ENCODE data around the gene NGF. TPM values are rescaled to one million over a fixed set of nuclear protein-coding genes. Genes with fewer than 3 reads are reported as not detected.
A peak's percentile ranks its signal among the peaks of the same experiment; 100 is the strongest.
"Not testable (repeated sequence)": the region's sequence is repeated elsewhere in the genome, so short reads cannot be mapped to it uniquely, and the experiment has no call there.

Gene NGF
- total RNA-seq (2014; rRNA removed; shearing (Covaris generic)), result 0.84 and 0.88 TPM in 2 replicates
- 0.35 TPM in 1 of 2 replicates, not detected in the other for polyA plus RNA-seq (2015; cell fraction: cytosol; rRNA removed)
- 0.22 and 0.26 TPM in 2 replicates for polyA plus RNA-seq (2015; cell fraction: nucleus; rRNA removed)

DNA sequence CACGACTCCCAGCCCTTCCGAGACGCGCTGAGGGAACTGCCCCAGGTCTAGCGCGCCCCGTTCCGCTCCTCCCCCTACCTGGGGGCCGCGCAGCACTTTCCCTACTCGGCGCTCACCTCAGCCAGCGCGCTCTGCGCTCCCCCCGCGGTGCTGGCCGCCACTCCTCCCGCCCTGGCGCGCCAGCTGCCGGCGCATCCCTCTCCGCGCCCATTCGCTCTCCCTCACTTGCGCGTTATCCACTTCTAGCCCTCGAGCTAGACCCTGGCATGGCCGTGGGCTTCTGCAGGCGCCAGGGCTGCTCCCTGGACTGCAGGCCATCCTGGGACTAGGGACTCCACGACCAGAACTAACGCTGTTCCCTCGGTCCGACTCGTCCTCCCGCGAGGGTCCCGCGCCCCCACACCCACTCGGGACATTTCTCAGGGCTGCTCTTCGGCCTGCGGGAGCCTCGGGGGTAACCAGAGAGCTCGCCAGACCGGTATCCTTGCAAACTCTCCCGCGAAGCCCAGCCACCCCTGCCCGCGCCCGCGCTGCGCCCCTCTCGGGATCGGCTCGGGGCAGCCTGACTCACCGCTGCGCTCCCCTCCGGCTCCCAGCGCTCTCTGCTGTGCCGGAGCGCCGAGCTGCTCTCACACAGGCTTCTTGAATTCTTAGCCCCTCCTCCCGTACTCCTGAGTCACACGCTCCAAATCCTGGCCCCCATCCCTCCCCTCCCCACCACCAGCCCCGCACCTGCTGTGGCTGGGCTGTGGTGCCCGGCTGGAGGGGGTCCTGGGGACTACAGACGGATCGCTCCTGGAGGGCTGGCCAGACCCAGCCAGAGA, at the start of gene NGF:
NGF (minus strand) TSS at position 617 of the 824 bp plus-strand sequence. CDS start 51,454 bp downstream, outside the sequence.
- DNase-seq (ENCODE audit: low read depth), result peak; percentile 23

- not testable (repeated sequence) for DNase-seq (ENCODE audit: low read depth)
These were observed 45.4 kb upstream of the NGF start for GRCh38 chr1:115383455-115383854.

DNA sequence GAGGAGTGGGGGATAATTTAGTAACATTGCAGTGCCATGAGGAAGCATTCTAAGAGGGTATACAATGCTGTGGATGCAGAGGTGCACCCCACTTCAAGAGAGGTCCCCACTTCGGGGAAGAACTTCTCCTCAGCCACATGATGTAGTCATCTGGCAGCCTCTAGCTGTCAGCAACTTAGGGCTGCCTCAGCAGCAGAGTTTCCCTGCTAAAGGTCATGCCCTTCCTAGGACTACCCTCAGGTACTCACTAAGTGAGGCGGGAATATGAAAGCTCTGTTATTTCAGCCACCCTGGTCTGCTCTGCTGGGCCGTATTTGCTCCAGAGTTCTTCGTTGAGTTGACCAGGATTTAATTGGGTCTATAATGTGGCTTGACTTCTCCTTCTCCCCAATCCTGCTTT, 41.9 kb upstream of the NGF start:
- DNase-seq (ENCODE audit: low read depth), result no peak

DNA sequence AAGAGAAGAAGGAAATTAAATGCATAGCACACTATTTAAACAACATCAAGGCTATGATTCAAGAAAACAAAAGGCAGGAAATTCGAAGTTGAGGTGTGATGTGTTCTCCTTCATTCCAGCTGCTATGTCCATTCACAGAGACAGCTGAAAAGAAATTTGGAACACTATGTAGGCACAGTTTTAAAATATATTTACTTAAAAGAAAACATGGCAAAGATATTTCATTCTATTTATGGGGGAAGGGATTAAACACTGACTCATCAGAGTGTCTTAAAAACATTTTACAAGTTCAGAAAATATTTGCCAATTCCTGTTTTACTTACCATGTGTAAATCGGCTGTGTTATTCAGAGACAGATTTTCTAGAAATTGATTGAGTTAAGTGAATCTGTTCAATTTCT, 39.4 kb upstream of the NGF start:
- DNase-seq (ENCODE audit: low read depth), result no peak

GRCh38 chr1:115374598-115374997, 36.5 kb upstream of the NGF start:
- no peak for DNase-seq (ENCODE audit: low read depth)

GRCh38 chr1:115373305-115373704, 35.3 kb upstream of the NGF start:
- peak; percentile 89 for DNase-seq (ENCODE audit: low read depth)

GRCh38 chr1:115365738-115366137, 27.7 kb upstream of the NGF start:
- DNase-seq (ENCODE audit: low read depth), result no peak

GRCh38 chr1:115364780-115365155, 26.7 kb upstream of the NGF start:
- DNase-seq (ENCODE audit: low read depth), result no peak

GRCh38 chr1:115364046-115364779, 26.2 kb upstream of the NGF start:
- no peak for DNase-seq (ENCODE audit: low read depth)

- DNase-seq (ENCODE audit: low read depth), result no peak
These were observed 25.1 kb upstream of the NGF start for GRCh38 chr1:115363171-115363570.

DNA sequence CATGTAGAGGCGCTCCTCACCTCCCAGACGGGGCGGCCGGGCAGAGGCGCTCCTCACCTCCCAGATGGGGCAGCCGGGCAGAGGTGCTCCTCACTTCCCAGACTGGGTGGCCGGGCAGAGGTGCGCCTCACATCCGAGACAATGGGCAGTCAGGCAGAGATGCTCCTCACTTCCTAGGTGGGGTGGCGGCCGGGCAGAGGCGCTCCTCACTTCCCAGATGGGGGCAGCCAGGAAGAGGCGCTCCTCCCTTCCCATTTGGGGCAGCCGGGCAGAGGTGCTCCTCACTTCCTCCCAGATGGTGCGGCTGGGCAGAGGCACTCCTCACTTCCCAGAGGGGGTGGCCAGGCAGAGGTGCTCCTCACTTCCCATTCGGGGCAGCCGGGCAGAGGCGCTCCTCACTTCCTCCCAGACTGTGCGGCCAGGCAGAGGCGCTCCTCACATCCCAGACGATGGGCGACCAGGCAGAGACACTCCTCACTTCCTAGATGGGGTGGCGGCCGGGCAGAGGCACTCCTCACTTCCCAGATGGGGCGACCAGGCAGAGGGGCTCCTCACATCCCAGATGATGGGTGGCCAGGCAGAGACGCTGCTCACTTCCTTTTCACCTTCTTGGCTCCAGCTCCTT, 22.6 kb upstream of the NGF start:
- not testable (repeated sequence) for DNase-seq (ENCODE audit: low read depth)

DNA sequence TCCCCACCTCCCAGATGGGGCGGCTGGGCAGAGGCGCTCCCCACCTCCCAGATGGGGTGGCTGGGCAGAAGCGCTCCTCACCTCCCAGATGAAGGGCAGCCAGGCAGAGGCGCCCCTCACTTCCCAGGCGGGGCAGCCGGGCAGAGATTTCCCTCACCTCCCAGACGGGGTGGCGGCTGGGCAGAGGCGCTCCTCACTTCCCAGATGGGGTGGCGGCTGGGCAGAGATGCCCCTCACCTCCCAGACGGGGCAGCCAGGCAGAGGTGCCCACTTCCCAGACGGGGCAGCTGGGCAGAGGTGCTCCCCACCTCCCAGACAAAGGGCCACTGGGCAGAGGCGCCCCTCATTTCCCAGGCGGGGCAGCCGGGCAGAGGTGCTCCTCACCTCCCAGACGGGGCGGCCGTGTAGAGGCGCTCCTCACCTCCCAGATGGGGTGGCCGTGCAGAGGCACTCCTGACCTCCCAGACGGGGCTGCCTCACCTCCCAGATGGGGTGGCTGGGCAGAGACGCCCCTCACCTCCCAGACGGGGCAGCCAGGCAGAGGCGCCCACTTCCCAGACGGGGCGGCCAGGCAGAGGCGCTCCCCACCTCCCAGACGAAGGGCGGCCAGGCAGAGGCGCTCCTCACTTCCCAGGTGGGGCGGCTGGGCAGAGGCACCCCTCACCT, 21.9 kb upstream of the NGF start:
- DNase-seq (ENCODE audit: low read depth), result not testable (repeated sequence)

GRCh38 chr1:115356356-115356755, 18.3 kb upstream of the NGF start:
- no peak for DNase-seq (ENCODE audit: low read depth)

DNA sequence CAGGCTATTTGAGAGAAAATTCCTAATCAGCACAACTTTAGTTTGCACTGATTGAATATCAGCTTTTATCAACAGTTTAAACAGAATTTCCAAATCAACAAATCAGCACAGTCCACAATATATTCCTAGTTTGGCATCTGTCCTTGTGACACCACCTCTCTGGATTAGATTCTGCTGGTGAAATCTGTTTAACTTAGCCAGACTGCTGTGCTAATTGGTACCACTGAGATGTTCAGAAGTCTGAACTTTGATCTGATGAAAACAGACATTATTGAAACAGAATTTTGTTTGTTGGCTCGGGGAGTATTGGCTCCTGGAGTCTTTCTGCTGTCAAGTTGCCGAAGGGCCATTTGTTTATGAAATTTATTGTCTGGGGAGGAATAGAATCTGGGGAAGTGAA, 17.0 kb upstream of the NGF start:
- no peak for DNase-seq (ENCODE audit: low read depth)

DNA sequence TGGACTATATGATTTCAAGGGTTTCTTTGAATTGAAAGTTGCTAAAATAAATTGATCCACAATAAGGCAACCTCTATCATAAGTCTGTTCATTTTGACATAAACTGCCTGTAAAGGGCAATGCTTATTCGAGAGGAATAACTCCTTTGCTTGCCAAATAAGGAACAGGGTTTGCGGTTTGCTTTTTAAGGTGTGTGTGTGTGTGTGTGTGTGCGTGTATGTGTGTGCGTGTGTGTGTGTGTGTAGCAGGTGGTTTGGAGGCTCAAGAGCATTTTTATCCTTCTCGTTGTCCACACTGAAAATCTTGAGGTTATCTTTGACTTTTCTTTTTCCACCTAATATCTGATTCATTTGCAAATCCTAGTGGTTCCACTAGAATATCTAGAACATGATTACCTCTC, 13.1 kb upstream of the NGF start:
- no peak for DNase-seq (ENCODE audit: low read depth)

DNA sequence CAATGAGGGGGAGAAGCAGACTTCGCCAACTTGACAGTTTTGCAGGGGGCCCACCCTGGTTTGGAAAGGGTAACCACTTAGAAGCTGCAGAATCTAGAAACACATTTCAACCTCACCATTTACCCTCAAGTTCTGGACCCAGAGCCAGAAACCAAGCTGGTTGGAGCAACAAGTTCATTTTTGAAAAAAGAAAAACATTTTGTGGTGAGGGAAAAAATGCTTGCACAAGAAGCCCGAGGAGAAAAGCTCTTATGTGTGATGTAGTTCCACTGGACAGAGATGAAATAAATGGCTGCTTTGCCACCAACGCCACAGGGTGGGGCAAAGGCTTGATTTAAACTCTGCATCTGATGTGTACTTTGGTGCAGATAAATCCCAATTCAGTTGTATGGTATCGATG, 10.6 kb upstream of the NGF start:
- DNase-seq (ENCODE audit: low read depth), result no peak

DNA sequence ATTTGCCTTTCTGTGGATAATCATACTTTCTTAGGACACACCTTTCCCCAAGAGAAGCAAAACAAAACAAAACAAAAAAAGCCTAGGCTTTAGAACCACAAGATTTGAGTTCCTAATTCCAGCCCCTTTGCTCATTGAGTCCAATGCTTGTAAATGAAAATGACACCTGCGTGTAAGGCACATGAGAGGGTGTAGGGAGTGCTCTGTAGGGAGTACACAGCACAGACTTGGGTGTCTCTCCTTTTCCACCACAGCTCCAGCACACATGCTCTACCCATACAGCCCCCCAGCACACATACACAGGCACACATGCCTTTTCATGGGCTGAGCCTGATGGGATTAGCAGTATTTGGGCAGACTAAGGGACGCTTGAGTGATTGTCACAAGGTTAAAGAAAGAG, 9.2 kb upstream of the NGF start:
- DNase-seq (ENCODE audit: low read depth), result no peak

DNA sequence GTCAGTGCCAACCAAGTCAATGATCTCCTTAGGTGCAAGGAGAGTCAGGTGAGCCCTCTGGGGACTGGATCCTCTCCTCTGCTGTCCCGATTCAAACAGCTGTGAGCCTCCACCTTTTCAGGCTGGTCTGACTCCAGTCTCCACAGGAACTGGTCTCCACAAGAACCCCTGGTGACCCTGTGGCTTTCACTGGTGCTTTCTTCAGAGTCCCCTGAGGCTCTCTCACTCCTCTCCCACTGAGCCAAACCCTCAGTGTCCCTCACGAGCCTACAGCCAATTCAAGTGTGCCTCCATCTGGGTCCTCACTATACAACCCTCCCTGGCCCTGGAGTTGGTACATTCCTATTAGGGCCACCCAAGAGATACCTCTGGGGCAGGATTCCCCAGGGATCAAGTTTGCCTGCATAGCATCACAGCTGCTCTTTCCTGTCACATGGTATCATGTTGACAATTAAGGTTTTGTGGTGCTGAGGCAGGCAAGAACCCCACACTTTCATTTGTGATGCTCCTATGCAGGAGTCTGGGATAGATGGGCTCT, 5.2 kb upstream of the NGF start:
- no peak for DNase-seq (ENCODE audit: low read depth)

GRCh38 chr1:115341948-115342347, 3.9 kb upstream of the NGF start:
- no peak for DNase-seq (ENCODE audit: low read depth)

DNA sequence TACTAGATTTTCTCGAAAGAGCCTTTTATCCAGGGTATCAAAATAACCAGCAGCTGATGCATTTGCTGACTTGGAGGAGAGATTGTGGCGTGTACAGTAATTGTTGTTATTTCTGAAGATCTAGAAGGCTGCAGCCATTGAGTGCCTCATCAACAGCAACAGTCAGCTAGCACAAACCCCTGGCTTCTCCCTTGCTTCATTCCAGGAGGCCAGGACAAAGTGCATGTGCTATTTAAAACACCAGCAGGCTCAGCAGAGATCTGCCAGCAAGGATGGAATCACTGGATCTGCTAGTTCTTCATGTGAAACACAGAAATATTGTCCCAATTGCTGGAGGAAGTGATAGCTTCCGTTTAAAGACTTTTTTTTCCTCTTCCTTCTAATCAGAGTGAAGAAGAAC, 2.8 kb upstream of the NGF start:
- no peak for DNase-seq (ENCODE audit: low read depth)

- DNase-seq (ENCODE audit: low read depth), result no peak
These were observed 390 bp upstream of the NGF start for GRCh38 chr1:115338457-115338820.

Measured in HT1080 (cell line).